ENCODE data around the gene P2RX7. TPM values are rescaled to one million over a fixed set of nuclear protein-coding genes. Genes with fewer than 3 reads are reported as not detected.
"Not testable (repeated sequence)": the region's sequence is repeated elsewhere in the genome, so short reads cannot be mapped to it uniquely, and the experiment has no call there.

The P2RX7 gene
- polyA plus RNA-seq, 1 of the 3 experiments (the other 2 are of a cell fraction) = 0.43 TPM

- TF ChIP-seq YY1 (IDR thresholded peaks at IDR 0.05; ENCODE audit: low read depth) = no peak
Measured at GRCh38 chr12:121205491-121205890, 72.8 kb downstream of the P2RX7 start.

DNA sequence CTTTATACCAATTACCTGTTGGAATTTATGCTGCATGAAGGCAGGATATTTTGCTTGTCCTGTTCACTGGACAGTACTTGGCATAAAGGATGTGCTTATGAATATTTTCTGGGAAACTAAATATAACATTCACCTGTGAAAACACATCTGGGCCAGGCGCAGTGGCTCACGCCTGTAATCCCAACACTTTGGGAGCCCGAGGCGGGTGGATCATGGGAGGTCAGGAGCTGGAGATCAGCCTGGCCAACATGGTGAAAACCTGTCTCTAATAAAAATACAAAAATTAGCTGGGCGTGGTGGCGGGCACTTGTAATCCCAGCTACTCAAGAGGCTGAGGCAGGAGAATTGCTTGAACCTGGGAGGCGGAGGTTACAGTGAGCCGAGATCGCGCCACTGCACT, 75.9 kb downstream of the P2RX7 start:
- H3K9me2 ChIP-seq; DNase-seq; H3K27me3 ChIP-seq (ENCODE audit: insufficient read depth); H4K20me1 ChIP-seq (ENCODE audit: insufficient read depth); H2AFZ ChIP-seq (ENCODE audit: low read depth); H3K9me3 ChIP-seq; H3K36me3 ChIP-seq (replicated peaks in 1 of 2; ENCODE audit: control insufficient read depth in 1 of 2, insufficient read depth in 2 of 2, low read length in 1 of 2); POLR2A ChIA-PET; H3F3A ChIP-seq (replicated peaks; ENCODE audit: insufficient read depth); H3K27ac ChIP-seq (ENCODE audit: low read depth in 2 of 2, low read length in 1 of 2); H3K4me2 ChIP-seq; H3K79me2 ChIP-seq (ENCODE audit: insufficient read depth); H3K4me3 ChIP-seq (ENCODE audit: low read depth in 2 of 2, low read length in 1 of 2); H3K4me1 ChIP-seq (ENCODE audit: control insufficient read depth in 1 of 2, insufficient read depth in 2 of 2, low read depth in 1 of 2, low read length in 1 of 2); H3K9ac ChIP-seq: not testable (repeated sequence)
- WGBS (ENCODE audit: low lambda C conversion rate) = 97% methylated on average over 10 of the region's 10 CpGs
- CTCF ChIA-PET = interaction anchor here (1.3 kb wide), 1 partner anchor 96 kb away, joined by 4 read pairs; no protein-coding TSS in a partner anchor

More at GRCh38 chr12:121205491-121205890, 72.8 kb downstream of the P2RX7 start:
- no peaks in the 10 kb centered on the region for H4K20me1 ChIP-seq (ENCODE audit: insufficient read depth)
- no peak overlapping the region for H3K4me2 ChIP-seq
- no peaks in the 10 kb centered on the region for H3K9me2 ChIP-seq
- ChIA-PET POLR2A (no interaction called here), CTCF (no interaction called here)
- no peaks in the 10 kb centered on the region for H3F3A ChIP-seq (replicated peaks; ENCODE audit: insufficient read depth)
- H3K4me1 ChIP-seq (ENCODE audit: control insufficient read depth in 1 of 2, insufficient read depth in 2 of 2, low read depth in 1 of 2, low read length in 1 of 2) = peaks cover 0 to 13% of the 10 kb centered on the region in 2 experiments; a peak in 2 of 4 replicates
- no peaks in the 10 kb centered on the region for H3K36me3 ChIP-seq (replicated peaks in 1 of 2; ENCODE audit: control insufficient read depth in 1 of 2, insufficient read depth in 2 of 2, low read length in 1 of 2)
- 0 out of 2 replicates have a peak, but pooled peaks cover 6% of the 10 kb centered on the region for H3K27me3 ChIP-seq (ENCODE audit: insufficient read depth)
- 91% methylated on average over 7 of the region's 7 CpGs for whole genome bisulfite sequencing (ENCODE audit: low lambda C conversion rate)
- H3K9ac ChIP-seq = no peak overlapping the region
- H3K9me3 ChIP-seq = no peaks in the 10 kb centered on the region
- no peak overlapping the region for H3K27ac ChIP-seq (ENCODE audit: low read depth in 2 of 2, low read length in 1 of 2)
- no peak overlapping the region for H2AFZ ChIP-seq (ENCODE audit: low read depth)
- H3K79me2 ChIP-seq (ENCODE audit: insufficient read depth) = no peaks in the 10 kb centered on the region
- DNase-seq = no peak
- no peak overlapping the region for H3K4me3 ChIP-seq (ENCODE audit: low read depth in 2 of 2, low read length in 1 of 2)

DNA sequence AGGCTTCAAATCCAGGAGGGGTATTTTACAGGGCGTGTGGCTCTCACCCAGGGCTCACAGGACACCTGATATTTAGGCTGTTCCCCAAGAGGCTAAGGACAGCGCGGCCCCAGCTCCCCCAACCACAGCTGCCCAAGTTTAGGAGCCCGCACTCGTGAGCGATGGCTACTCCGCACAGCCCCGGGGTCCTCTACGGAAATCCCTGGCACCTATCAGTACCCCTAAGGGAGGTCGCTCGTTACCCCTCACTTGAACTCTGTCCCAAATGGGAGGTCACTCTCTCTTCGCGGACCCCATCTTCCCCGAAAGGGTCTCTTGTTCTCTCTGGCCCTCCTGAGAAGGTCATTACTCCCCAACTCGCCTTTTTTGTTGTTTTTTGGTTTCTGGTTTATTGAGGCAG, 76.5 kb downstream of the P2RX7 start:
- no peaks in the 10 kb centered on the region for H3K27me3 ChIP-seq (ENCODE audit: insufficient read depth)
- no peaks in the 10 kb centered on the region for H4K20me1 ChIP-seq (ENCODE audit: insufficient read depth)
- no peak overlapping the region; a peak in 1 of 4 replicates for H3K27ac ChIP-seq (ENCODE audit: low read depth in 2 of 2, low read length in 1 of 2)
- peak overlapping the region; percentile 84; the same call in 1 of the 2 replicates for H3K4me2 ChIP-seq
- peak overlapping the region; percentile 94; the same call in 1 of the 2 replicates for H2AFZ ChIP-seq (ENCODE audit: low read depth)
- peaks cover 0 to 6% of the 10 kb centered on the region in 2 experiments for H3K36me3 ChIP-seq (replicated peaks in 1 of 2; ENCODE audit: control insufficient read depth in 1 of 2, insufficient read depth in 2 of 2, low read length in 1 of 2)
- peak overlapping the region; percentile 60 to 73; a peak in 2 of 4 replicates for H3K4me3 ChIP-seq (ENCODE audit: low read depth in 2 of 2, low read length in 1 of 2)
- H3F3A ChIP-seq (replicated peaks; ENCODE audit: insufficient read depth) = no peaks in the 10 kb centered on the region
- no peaks in the 10 kb centered on the region for H3K9me2 ChIP-seq
- POLR2A ChIA-PET = no interaction called here
- CTCF ChIA-PET = interaction anchor here (1.3 kb wide), 1 partner anchor 97 kb away, joined by 4 read pairs; no protein-coding TSS in a partner anchor
- H3K9me3 ChIP-seq = no peaks in the 10 kb centered on the region
- WGBS (ENCODE audit: low lambda C conversion rate) = 100% methylated on average over 5 of the region's 15 CpGs
- no peak overlapping the region for H3K9ac ChIP-seq
- DNase-seq = no peak
- peaks cover under 1 to 9% of the 10 kb centered on the region in 2 experiments; a peak in 2 of 4 replicates for H3K4me1 ChIP-seq (ENCODE audit: control insufficient read depth in 1 of 2, insufficient read depth in 2 of 2, low read depth in 1 of 2, low read length in 1 of 2)
- H3K79me2 ChIP-seq (ENCODE audit: insufficient read depth) = no peaks in the 10 kb centered on the region
- TF ChIP-seq GATA2 (CRISPR knock-in tag; IDR thresholded peaks at IDR 0.05) (no peak), TCF12 (IDR thresholded peaks at IDR 0.05) (no peak), FOSL2 (IDR thresholded peaks at IDR 0.05; ENCODE audit: borderline replicate concordance, low read depth) (no peak), CTCF (IDR thresholded peaks at IDR 0.05) (no peak), PBX3 (IDR thresholded peaks at IDR 0.05) (no peak), TAF1 (IDR thresholded peaks at IDR 0.05; ENCODE audit: borderline replicate concordance, low read depth, low read length) (no peak), NFIC (IDR thresholded peaks at IDR 0.05; ENCODE audit: borderline replicate concordance) (no peak), TEAD4 (IDR thresholded peaks at IDR 0.05; ENCODE audit: borderline replicate concordance, insufficient read depth) (no peak), JUND (IDR thresholded peaks at IDR 0.05) (no peak), POLR2AphosphoS5 (IDR thresholded peaks at IDR 0.05; ENCODE audit: low read depth, low read length) (no peak), MEF2A (IDR thresholded peaks at IDR 0.05; ENCODE audit: borderline replicate concordance, low read depth) (no peak), GABPA (IDR thresholded peaks at IDR 0.05; ENCODE audit: low read depth) (no peak)
- TF ChIP-seq, protein P1, sequence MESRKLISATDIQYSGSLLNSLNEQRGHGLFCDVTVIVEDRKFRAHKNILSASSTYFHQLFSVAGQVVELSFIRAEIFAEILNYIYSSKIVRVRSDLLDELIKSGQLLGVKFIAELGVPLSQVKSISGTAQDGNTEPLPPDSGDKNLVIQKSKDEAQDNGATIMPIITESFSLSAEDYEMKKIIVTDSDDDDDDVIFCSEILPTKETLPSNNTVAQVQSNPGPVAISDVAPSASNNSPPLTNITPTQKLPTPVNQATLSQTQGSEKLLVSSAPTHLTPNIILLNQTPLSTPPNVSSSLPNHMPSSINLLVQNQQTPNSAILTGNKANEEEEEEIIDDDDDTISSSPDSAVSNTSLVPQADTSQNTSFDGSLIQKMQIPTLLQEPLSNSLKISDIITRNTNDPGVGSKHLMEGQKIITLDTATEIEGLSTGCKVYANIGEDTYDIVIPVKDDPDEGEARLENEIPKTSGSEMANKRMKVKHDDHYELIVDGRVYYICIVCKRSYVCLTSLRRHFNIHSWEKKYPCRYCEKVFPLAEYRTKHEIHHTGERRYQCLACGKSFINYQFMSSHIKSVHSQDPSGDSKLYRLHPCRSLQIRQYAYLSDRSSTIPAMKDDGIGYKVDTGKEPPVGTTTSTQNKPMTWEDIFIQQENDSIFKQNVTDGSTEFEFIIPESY (IDR thresholded peaks at IDR 0.05; ENCODE audit: borderline replicate concordance, low read depth) = no peak
